Stimulated activated CD4-positive, alpha-beta T cell treated with anti-CD3 and anti-CD28 coated beads, Interleukin-15, amount 100 ng/mL, for 1 hour (primary cell): ENCODE results near the gene EXOC3L4.
"Not testable (repeated sequence)": the region's sequence is repeated elsewhere in the genome, so short reads cannot be mapped to it uniquely, and the experiment has no call there.

ENCODE experiments used
- DNase-seq, 2 donors: peaks; one replicate each; pipeline ENCODE4 v3.0.0-alpha.2; 2020; ENCODE audit warnings: low read depth in 1 of 2, low spot score in 1 of 2

EXOC3L4 gene

DNA sequence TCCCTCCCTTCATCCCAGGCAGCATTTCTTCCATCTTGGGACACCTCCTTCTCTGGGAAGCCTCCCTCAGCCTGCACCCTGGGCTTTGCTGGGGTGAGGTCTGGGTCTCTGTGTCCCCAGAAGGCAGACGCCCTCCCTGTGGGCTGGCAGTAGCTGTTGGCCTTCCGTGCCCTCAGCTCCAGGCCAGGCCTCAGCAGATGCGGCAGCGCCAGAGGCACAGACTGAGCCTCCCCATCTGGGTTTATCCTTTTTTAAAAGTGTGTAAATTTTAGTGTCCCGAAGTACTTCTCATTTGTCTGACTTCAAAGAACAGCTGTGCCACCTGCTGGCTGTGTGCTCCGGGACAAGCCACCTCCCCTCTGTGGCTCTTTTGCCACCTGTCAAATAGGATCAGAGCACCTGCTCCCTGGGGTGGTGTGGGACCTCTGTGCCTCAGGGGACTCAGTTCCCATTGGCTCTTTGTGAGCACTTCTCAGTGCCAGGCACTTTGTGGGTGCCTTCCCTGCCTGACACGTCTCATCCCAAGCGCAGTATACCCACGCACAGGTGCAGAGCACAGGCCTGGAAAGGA is 11.1 kb downstream of the EXOC3L4 start:
- no peak for DNase-seq

DNA sequence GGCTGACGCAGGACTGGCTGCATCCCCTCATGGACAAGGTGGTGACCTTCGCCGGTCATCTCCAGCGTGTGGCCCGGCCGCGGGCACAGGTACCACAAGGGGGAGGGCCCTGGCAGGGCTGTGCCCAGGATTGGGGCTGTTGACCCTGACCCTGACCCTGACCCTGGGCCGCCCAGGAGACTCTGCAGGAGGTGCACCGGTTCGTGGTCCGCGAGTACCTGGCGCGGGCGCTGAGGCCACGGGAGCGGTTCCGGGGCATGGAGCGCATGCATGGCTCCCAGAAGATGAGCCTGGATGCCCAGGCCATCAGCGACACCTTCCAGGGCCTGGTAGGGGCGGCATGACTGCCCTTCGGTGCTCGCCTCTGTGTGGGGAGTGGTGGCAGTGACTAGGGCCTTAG is 12.9 kb downstream of the EXOC3L4 start:
- no peak for DNase-seq

DNA sequence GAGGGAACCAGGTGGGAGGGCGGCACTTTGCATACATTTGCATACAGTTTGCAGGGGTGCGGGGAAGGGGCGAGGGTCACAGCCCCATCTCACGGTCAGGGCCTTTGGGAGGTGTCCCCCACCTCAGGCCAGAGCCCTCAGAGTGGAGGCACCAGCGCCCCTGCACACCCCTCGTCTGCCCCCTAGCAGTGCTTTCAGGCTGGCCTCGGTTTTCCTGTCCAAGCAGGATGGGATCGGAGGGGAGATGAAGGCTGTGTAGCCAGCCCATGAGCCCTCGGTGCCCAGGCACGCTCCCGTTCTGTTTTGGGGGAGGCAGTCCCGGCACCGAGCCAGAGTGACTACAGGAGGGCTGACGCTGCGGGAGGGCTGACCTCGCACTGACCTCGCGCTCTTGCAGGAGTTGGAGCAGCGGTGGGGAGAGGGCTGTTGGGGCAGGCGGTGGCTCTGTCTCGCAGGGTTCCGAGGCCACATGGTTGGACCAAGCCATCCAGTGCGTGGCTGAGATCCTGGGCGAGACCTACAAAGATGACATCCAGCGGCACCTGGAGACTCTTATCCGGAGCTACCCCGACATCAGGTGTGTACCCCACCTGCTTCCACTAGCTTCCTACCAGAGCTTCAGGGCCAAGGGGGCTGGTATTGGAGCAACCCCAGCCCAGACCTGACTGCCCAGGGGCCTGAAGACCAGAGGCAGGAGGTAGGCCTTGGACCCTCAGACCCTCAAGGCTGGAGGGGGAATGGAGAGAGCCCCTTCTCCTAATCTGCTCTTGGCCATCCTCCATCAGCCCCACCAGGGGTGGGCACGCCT is 13.6 kb downstream of the EXOC3L4 start:
- DNase-seq: no peak

GRCh38 chr14:103108749-103109207 is 14.3 kb downstream of the EXOC3L4 start:
- no peak for DNase-seq

DNA sequence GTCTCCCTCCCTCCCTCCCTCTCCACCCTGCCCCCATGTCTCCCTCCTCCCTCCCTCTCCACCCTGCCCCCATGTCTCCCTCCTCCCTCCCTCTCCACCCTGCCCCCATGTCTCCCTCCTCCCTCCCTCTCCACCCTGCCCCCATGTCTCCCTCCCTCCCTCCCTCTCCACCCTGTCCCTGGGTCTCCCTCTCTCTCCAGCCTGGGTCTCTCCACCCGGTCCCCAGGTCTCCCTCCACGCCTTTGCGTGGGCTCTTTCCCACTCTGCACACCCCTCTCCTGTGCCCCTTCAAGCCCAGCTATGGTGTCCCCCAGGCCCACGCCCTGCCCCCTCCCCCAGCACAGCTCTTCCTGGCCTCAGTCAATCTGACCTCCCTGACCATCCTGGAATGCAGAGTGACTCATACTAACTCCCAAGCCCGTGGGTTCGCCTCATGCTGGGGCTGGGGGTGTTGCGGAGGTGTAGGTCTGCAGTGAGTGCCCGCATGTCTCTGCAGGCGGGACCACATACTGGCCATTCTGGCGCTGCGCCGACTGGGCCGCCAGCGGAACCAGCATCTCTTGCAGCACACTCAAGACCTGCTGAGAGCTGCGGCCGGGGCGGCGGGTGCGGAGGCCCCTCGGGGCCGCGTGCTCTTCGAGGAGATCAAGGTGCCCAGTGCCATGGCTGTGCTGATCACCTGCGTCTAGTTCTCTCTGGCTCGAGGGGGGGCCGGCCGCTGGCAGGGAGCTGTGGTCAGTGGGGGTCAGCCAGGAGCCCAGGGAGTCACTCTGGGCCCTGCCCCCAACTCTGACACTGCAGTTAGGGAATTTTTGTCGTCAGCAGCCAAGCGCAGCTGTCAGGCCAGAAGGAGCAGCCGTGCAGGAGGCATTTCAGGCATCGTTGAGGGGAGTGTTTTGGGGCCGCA is 15.3 kb downstream of the EXOC3L4 start:
- DNase-seq: no peak

DNA sequence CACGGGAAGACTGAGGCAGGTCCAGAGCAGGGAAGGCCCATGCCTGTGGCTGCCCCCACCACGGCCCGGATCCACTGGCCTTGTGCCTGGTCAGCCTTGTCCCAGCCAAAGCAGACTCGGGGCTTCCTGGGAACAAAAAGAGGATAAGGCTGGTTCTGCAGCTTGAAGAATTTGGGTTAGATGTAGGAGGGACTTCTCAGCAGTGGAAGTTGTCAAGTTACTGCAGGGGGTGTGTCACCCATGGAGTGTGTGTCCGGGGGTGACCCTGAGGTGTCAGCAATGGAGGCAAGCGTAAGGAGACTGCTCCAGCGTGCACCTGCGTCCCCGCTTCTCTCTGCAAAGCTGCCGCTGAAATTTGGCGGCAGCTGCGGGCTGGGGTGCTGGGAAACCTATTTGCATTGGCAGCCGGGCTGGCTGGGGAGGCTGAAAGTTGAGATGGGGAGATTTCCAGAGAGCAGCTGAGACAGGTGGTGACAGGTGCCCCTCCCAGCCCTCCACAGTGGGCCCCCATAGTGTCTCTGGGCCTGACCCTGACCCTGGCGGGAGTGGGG is 16.2 kb downstream of the EXOC3L4 start:
- DNase-seq: no peak

GRCh38 chr14:103111232-103111868 is 16.8 kb downstream of the EXOC3L4 start:
- DNase-seq: no peak

- DNase-seq: no peak
Observed at GRCh38 chr14:103112400-103113243, 18.1 kb downstream of the EXOC3L4 start.

DNA sequence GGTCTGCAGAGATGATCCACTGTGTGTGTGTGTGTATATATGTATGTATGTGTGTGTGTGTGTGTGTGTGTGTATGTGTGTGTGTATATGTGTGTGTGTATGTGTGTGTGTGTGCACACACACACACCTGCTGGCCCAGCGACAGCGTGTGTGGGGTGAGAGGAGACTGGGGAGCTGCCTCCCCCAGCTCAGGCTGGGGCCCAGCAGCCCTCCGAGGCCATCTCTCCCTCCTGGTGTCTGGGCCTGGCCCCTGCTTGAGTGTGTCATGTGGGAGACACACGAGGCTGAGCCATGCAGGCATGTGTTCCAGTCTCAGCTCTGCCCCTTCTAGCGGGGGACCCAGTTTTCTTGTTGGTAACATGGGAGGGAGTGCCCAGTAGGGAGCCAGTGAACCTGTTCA is 18.8 kb downstream of the EXOC3L4 start:
- DNase-seq: no peak

GRCh38 chr14:103113774-103114173 is 19.2 kb downstream of the EXOC3L4 start:
- no peak for DNase-seq

DNA sequence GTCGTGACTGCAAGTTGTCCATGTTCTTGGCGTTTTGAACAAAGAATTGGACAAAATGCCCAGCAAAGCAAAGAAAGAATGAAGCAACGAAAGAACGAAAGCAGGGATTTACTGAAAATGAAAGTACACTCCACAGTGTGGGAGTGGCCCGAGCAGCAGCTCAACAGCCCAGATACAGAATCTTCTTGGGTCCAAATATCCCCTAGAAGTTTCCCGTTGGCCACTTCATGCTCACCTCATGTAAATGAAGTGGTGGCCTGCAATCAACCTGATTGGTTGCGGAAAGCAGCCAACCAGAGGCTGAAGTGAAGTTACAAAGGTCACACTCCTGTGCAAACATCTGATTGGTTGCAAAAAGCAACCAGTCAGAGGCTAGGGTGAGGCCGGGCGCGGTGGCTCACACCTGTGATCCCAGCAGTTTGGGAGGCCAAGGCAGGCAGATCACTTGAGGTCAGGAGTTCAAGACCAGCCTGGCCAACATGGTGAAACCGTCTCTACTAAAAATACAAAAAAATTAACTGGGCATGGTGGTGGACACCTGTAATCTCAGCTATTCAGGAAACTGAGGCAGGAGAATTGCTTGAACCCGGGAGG is 20.7 kb downstream of the EXOC3L4 start:
- DNase-seq: not testable (repeated sequence)

DNA sequence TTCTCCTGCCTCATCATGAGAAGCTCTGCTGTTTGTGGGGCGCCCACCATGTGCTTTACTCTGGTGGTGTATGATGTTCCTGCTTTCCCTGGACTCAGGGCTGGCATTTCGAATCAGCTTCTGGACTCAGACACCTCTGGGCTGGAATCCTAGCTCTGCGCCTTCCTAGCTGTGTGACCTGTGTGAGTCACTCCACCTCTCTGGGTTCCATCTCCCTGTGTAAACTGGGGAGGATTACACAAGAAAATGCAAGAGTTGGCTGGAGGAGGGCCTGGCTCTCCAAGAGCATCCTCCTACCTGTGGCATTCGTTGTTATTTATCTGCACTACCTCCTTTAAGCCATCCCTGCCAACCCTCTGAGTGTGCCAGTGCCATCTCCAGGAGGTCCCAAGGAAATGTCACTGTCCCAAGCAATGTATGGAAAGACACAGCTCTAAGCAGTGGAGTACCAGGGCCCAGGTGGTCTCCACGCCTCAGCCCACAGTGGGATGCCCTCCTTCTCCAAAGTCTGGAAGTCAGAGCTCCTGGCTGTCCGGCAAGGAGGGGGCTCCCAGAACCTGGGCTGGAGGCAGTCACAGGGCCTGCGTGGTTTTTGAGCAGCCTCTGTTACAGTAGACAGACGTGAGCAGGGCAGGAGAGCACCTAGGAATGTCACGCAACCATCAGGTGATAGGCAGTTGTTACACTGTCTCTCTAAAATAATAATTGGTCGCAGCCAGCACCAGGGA is 21.5 kb downstream of the EXOC3L4 start:
- DNase-seq: no peak

DNA sequence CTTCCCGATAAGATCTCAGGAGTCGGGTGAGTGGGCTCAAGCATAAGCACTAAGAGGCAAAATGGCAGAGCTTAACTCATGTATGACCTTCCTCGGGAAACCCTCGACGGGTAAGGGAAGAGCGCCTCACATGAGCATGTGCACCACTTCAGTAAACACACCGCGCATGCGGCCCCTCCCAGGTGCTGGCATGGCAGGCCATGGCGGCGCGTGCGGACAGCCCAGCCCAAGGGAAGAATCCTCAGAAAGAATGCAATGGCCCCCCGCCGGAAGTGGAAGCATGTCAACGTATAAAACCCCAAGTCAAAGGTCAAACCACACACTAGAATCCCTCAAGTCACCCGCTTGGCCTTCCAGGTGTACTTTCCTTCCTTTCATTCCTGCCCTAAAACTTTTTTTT is 22.1 kb downstream of the EXOC3L4 start:
- DNase-seq: no peak

- DNase-seq: not testable (repeated sequence)
Observed at GRCh38 chr14:103117499-103117898, 23.0 kb downstream of the EXOC3L4 start.

GRCh38 chr14:103118018-103118662 is 23.6 kb downstream of the EXOC3L4 start:
- no peak for DNase-seq

GRCh38 chr14:103118663-103119404 is 24.3 kb downstream of the EXOC3L4 start:
- DNase-seq: no peak

DNA sequence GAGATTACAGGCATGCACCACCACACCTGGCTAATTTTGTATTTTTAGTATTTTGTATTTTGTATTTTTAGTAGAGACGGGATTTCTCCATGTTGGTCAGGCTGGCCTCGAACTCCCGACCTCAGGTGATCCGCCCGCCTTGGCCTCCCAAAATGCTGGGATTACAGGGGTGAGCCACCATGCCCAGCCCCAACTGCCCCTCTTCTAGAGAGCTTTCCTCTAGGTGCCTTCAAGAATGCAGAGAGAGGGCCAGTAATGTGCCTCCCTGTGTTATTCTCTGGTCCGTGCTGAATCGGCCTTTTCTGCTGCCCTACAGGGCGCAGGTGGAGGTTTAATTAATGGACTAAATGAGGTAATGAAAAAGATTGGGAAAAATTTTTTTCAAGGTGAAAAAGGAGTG is 25.0 kb downstream of the EXOC3L4 start:
- DNase-seq: not testable (repeated sequence)
